Skeletal muscle cell (primary cell): ENCODE data around the gene TTC23.
A peak's percentile ranks its signal among the peaks of the same experiment; 100 is the strongest.
"Not testable (repeated sequence)": the region's sequence is repeated elsewhere in the genome, so short reads cannot be mapped to it uniquely, and the experiment has no call there.

ENCODE experiments used
- DNase-seq: peaks from one replicate; pipeline ENCODE4 v3.0.0-alpha.2; 2010; ENCODE audit warnings: low read depth
- H3K4me3 ChIP-seq: 2 replicates; pipeline ENCODE4 v1.5.1; 2011; ENCODE audit warnings: low read depth, mild to moderate bottlenecking, control low read depth, low read length, moderate library complexity

The TTC23 gene

DNA sequence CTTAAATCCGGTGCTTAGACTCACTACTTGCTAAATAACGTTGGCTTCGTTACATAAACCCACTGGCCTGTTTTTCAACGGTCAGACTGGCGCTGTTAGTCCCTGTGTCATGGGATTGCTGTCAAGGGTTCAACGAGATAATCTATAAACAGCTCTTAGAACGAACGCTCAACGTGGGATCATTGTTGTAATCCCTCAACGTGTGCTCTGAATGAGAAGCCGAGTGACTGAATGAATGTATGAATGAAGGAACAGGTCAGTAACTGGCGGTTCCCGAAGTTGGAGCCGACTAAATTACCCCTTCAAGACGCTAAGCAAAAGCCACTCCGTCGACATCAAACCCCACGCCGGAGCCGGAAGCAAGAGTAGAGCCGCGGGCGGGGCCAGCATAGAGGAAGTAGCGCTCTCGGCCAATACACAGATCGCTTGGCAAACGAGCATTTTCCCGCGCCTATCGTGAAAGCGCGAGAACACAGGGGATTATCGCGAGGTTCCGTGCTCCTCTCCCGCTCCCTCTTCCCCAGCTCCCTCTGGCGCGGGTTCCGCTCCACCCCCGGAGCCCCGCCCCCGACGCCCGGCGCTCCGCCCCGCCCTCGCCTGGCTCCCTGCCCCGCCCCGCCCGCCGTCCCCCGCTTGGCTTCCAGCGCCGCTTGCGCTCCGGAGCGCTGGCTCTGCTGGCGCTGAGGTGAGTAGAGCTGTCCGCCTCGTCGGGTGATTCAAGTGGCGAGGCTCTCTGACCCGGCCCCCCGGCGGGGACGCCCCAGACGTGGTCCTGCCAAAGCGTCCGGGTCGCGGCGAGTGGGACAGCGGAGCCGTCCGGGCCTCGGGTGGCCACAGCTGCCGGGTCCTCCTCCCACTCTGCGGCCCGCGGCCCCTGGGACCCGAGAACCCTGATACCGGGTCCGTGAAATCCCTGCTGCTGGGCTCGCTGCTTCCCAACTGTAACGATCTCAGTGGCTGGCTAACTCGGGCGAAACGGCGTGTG is 1.8 kb upstream of the TTC23 start, which contains the start of gene LRRC28:
Gene LRRC28, plus strand, starts transcription at position 625 of the 985 bp plus-strand sequence. CDS start 4,477 bp downstream, outside the sequence.
- H3K4me3 ChIP-seq: peak within 1 kb of the TSS; percentile 70
- peak; percentile 95 for DNase-seq

GRCh38 chr15:99250494-99250856 is 1.1 kb upstream of the TTC23 start:
- peak overlapping the region; percentile 55 for H3K4me3 ChIP-seq
- DNase-seq: no peak

DNA sequence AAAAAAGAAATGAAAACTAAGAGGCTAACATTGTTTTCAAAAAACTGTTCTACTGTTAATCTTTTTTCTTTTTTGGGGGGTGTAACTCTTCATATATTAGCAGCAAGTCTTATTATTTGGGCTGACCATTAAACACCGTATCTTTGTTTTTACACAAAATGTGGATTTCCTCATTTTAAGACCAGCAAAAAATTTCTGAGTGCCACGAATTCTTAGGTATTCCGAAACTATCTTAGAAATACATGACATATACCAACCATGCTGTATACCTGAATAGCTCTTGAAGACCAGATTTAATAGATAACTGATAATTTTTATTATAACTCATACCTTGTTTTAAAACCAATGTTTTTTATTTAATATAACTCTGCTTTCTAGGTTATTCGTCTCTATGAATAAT is 620 bp upstream of the TTC23 start:
- H3K4me3 ChIP-seq: peak overlapping the region; percentile 55

DNA sequence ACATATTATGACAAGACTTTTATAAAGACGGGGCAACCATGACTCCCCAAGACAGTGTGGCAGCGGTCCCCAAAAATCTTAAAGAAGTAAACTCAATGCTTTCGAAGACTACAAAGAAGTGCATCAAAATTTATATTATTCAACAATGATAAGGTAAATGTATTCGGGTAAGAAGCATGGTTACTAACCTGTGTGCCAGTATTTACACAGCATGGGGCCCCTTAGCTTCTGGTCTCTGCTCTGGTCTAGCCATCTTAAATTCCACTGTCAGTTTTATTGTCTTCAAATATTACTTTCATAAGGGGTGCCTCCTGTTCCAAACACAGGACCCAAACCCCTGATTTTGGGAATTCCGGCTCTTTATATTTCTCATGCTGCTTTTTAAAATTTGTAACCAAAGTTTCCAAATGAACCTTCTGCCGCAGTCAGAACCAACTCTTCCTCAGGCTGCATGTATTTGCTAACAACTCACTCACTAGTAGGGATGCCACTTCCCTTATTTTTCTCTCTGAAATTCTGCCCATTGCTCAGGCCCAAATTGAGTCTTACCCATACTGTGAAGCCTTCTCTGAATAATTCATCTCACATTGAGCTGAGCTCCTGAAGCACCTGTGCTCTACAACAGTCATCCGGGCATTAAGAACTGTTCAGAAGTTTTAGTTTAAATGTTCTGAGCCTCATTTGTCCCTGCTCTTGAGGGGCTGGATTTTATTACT is 1.2 kb downstream of the TTC23 start:
- H3K4me3 ChIP-seq: peak overlapping the region; percentile 55
- no peak for DNase-seq

More for the DNA sequence above, 620 bp upstream of the TTC23 start:
- DNase-seq: no peak

DNA sequence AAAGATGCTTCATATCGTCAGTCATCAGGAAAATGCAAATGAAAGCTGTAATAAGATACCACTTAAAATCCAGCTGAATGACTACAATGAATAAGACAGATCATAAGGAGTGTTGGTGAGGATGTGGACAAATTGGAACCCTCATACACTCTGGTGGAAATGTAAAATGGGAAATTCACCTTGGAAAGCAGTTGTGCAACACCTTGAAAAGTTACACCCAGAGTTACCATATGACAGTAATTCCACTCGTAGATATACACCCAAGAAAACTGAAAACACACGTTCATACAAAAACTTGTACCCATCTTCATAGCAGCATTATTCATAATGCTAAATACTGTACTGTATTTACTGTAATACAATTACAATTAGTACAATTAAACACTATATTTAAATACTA is 2.3 kb downstream of the TTC23 start:
- no peak overlapping the region for H3K4me3 ChIP-seq
- DNase-seq: no peak

DNA sequence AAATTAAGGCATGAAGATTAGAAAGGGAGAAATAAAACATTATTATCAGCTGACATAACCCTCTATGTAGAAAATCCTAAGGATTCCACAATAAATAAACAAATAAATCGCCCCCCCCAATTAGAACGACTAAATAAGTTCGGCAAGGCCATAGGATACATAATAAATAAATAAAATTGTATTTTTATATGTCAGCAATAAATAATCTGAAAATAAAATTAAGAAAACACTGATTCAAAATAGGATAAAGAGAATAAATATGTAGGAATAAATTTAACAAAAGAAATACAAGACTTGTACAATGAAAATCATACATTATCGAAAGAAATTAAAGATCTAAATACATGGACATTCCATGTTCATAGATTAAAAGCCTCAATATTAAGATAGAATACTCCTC is 5.1 kb downstream of the TTC23 start:
- no peak overlapping the region for H3K4me3 ChIP-seq
- DNase-seq: no peak

DNA sequence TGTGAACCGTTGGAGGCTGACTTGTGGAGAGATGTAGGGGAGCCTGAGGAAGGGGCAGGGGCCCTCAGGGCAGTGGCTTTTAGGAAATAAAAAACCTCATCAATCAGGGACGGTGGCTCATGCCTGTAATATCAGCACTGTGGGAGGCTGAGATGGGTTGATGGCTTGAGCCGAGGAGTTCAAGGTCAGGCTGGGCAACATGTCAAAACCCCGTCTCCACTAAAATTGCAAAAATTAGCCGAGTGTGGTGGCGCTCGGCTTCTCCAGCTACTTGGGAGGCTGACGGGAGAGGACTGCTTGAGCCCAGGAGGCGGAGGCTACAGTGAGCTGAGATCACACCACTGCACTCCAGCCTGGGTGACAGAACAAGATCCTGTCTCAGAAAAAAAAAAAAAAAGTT is 7.6 kb downstream of the TTC23 start:
- H3K4me3 ChIP-seq: no peak overlapping the region
- DNase-seq: no peak

- DNase-seq: no peak
- H3K4me3 ChIP-seq: no peak overlapping the region
Observed at GRCh38 chr15:99239545-99240198, 9.7 kb downstream of the TTC23 start.

- DNase-seq: no peak
- no peak overlapping the region for H3K4me3 ChIP-seq
Observed at GRCh38 chr15:99238849-99239248, 10.5 kb downstream of the TTC23 start.

DNA sequence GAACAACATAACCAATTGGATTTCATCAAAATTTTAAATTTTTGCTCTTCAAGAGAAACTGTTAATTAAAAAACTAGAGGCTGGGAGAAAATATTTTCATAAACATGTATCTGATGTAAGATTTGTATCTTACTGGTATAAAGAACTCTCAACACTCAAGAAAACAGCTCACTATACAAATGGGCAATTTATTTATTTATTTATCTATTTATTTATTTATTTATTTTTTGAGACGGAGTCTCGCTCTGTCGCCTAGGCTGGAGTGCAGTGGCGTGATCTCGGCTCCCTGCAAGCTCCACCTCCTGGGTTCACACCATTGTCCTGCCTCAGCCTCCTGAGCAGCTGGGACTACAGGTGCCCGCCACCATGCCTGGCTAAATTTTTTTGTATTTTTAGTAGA is 15.2 kb downstream of the TTC23 start:
- H3K4me3 ChIP-seq, DNase-seq: not testable (repeated sequence)

GRCh38 chr15:99232740-99233139 is 16.6 kb downstream of the TTC23 start:
- DNase-seq: no peak
- H3K4me3 ChIP-seq: no peak overlapping the region

- no peak for DNase-seq
- H3K4me3 ChIP-seq: no peak overlapping the region
Observed at GRCh38 chr15:99230867-99231266, 18.5 kb downstream of the TTC23 start.

GRCh38 chr15:99228120-99228770 is 21.1 kb downstream of the TTC23 start:
- no peak overlapping the region for H3K4me3 ChIP-seq
- no peak for DNase-seq

- H3K4me3 ChIP-seq: no peak overlapping the region
- no peak for DNase-seq
Observed at GRCh38 chr15:99226802-99227201, 22.6 kb downstream of the TTC23 start.

DNA sequence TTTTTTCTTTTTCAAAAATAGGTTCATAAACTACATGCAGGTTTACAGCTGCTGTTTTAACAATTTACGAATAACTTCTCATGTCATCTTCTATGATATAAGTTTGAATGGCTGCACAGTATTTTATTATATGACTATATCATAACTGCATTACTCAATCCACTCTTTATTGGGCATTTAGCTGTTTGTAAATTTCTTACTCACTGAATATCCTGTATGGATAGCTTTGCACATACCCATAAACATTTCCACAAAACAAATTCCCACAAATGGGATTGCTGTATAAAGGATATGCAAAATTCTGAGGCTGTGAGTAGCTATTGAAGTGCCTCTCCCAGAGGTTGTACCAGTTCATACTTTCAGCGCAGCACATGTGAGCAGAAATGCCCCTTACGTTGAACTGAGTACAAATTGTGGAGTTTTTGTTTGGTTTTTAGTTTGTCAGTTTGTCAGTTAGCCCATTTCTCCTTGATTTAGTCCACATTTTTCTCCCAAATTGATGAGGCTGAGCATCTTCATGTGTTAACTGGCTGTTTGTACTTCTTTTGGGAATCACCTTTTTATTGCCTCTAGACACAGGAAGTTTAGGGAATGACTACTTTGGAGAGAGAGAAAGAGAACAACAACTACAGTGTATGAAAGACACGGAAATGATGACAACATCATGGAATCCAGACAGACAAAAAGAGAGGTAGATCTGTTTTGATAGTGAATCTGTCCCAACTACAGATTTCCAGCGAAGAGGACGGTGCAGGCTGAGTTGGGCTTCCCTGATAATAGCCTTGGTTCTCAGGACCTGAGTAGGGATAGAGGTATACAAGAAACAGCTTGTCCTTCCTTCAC is 24.8 kb downstream of the TTC23 start:
- no peak for DNase-seq
- no peak overlapping the region for H3K4me3 ChIP-seq

DNA sequence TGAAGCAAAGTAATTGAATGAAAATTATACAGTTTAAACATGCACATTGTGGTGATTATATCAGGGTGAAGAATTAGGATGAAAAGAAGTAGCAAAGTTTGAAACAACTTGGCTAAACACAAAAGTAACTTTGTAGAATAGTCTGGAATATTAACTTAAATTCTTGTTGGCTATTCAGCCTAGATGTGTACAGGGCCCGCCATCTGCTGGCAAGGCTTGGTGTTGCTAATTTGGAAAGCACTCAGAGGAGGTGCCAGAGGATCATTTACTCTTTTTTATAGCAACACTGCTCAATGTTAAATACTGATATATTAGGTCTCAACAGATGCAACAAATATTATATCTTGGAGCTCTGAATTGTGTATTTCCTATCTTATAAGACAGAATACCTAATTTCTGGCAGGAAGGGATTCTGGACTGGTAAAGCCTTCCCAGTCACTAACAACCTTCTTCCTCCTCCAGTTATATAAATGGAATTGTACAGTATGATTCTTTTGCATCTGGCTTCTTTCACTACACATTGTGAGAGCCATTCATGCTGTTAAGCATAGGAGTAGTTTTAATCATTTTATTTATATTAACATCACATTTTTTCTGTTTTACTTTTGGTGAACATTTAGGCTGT is 36.1 kb downstream of the TTC23 start:
- DNase-seq: peak; percentile 18
- no peak overlapping the region for H3K4me3 ChIP-seq

DNA sequence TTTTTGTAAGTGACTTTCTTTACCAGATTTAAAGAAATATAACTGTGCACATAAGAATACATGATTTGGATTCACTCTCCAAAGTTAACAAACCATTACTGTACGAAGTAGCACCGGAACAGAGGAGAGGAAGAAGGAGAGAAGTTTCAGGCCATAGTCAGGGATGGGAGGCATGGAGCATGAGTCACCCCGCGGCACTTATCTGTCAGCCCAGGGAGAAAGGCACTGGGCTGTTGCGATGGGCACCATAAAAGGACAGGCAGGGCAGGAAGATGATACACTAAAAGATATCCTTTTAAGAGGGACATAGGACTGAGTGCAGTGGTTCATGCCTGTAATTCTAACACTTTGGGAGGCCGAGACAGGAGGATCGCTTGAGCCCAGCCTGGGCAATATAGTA is 37.0 kb downstream of the TTC23 start:
- peak; percentile 2 for DNase-seq
- H3K4me3 ChIP-seq: no peak overlapping the region

GRCh38 chr15:99211926-99212325 is 37.5 kb downstream of the TTC23 start:
- H3K4me3 ChIP-seq: no peak overlapping the region
- DNase-seq: no peak
